Stimulated activated naive B cell treated with anti-CD40 and anti-IgM and Interleukin-4, amounts not matched to agents 10 μg/mL and 1 μg/mL and 100 μg/mL, for 72 hours (primary cell): ENCODE data around the gene LRRC8A.
"Not testable (repeated sequence)": the region's sequence is repeated elsewhere in the genome, so short reads cannot be mapped to it uniquely, and the experiment has no call there.

Experiments
- ATAC-seq, 2 donors: fragments of 150-1000 bp; cut with Tn5 transposase; replicated peaks; 2 replicates each; pipeline ENCODE4 v1.10.0; 2021; ENCODE audit warnings: moderate library complexity in 1 of 2
- DNase-seq: peaks from one replicate; pipeline ENCODE4 v3.0.0; 2021
- H3K27ac Mint-ChIP-seq: one replicate; pipeline ENCODE4 v1.8.0; 2022; ENCODE audit warnings: mild to moderate bottlenecking, mixed read lengths
- H3K27me3 Mint-ChIP-seq, 2 donors: one replicate each; pipeline ENCODE4 v1.8.0; 2022; ENCODE audit warnings: mixed read lengths in 2 of 2
- H3K36me3 Mint-ChIP-seq, 2 donors: one replicate each; pipeline ENCODE4 v1.8.0; 2022; ENCODE audit warnings: mixed read lengths in 2 of 2, mild to moderate bottlenecking in 1 of 2
- H3K4me1 Mint-ChIP-seq, 2 donors: one replicate each; pipeline ENCODE4 v1.8.0; 2022; ENCODE audit warnings: mixed read lengths in 2 of 2, mild to moderate bottlenecking in 1 of 2
- H3K4me3 Mint-ChIP-seq, 2 donors: one replicate each; pipeline ENCODE4 v1.8.0; 2022; ENCODE audit warnings: mild to moderate bottlenecking in 2 of 2, mixed read lengths in 2 of 2, moderate library complexity in 1 of 2
- H3K9me3 Mint-ChIP-seq, 2 donors: one replicate each; pipeline ENCODE4 v1.8.0; 2022; ENCODE audit warnings: mixed read lengths in 2 of 2, mild to moderate bottlenecking in 1 of 2

The LRRC8A gene

DNA sequence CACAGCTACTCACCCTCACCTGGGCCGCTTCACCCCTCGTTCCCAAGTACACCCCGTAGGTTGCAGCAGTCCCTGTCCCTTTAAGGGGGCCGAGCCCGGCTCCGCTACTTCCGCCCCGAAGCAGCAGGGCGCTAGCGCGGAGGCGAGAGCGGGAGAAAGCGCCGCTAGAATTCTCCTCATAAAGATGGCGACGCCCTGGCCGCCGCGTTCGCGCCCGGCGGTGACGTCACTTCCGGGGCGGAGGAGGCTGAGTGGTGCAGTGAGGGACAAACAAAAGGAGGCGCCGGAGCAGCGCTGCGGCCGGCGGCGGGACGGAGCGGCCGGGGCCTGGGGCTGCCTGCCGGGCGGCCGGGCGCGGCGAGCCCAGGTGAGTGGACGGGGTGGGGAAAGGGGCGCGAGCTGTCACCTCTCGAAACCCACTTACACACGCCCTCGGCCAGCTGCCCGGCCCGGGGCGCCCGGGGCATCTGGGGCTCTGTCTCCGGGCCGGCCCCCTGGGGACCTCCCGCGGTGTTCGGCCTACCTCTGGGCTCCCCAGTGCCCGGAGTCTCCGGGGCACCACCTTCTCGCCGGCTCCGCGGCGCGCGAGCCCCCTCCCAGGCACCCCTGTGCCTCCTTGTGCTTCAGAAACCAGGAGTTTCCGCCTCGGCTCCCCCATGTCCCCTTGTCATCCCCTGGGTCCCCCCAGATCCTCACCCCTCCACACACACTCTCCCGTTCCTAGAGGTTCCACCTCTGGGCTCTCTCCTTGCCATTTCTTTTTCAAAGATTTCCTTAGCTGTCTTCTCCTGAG, at the start of gene LRRC8A, which contains the start of gene KYAT1:
Gene LRRC8A, plus strand, starts transcription at position 250 of the 793 bp plus-strand sequence. CDS start 25,032 bp downstream, outside the sequence.
Gene KYAT1, minus strand, starts transcription at position 67 of the 793 bp plus-strand sequence. CDS start 36,545 bp downstream, outside the sequence.
- peak; percentile 97 for DNase-seq
- ATAC-seq: peak; percentile 94 to 96
- Mint-ChIP-seq H3K9me3 (no peaks in the 10 kb centered on the region), H3K27ac (peak within 1 kb of the TSS; percentile 96), H3K4me1 (peaks cover 26 to 38% of the 10 kb centered on the region in 2 donors), H3K4me3 (peak within 1 kb of the TSS; percentile 93 to 98), H3K27me3 (no peaks in the 10 kb centered on the region), H3K36me3 (peaks cover 2 to 18% of the 10 kb centered on the region in 2 donors)

DNA sequence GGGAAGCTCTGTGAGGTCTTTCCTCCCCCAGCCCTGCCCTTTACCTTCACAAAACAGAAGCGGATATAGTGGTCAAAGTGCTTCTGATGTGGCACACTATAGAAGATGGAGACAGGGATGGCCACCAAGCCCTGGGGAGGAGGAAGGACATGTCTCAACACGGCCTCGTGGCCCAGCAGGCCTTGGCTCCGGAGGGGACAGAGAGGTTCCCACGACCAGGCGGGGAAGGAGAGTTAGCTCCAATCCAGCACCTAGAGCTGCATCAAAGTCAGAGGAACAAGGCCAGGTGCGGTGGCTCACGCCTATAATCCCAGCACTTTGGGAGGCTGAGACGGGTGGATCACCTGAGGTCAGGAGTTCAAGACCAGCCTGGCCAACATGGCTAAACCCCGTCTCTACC, 48.2 kb upstream of the LRRC8A start:
- H3K9me3 Mint-ChIP-seq: no peaks in the 10 kb centered on the region
- H3K4me3 Mint-ChIP-seq: no peak overlapping the region

DNA sequence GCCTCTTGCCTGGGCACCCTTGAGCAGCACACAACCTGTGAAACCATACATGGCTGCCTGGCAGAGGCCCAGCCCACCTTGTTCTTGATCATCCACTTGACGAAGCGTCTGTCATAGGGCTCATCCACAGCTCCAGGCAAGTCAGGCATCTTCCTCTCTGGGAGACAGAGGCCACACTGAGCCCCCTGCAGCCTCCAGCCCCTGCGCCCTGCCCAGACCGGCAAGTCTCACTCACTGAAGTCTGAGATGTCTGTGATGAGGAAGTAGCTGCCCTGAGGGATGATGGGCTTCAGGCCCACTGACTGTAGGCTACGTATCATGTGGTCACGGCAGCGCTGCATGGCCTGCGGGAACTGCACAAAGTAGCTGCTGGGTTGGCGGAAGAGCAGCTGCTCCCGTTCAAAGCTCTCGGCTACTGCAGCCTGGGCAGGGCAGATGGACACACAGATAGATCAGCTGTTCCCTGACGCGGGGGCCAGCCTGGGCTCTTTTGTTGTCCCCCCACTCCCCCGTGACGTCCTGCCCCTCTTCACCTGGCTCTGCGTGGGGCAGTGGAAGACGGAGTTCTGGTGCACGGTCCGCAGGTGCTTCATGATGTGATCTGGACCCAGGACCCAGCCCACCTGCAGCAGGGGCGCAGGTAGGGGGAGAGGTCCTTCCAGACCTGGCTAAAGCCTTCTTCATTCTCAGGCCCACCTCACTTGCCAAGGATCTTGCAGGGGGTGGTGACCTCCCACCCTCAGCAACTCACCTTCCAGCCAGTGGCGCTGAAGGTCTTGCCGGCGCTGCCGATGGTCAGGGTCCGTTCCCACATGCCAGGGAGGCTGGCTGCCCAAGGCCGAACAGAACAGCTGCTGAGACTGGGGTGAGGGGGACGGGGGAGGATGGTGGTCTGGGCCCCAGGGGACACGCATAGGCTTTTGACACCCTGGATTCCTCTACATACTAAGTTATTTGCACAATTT, 46.4 kb upstream of the LRRC8A start:
- H3K4me1 Mint-ChIP-seq: no peaks in the 10 kb centered on the region
- peaks cover 31 to 49% of the 10 kb centered on the region in 2 donors for H3K36me3 Mint-ChIP-seq
- H3K4me3 Mint-ChIP-seq: no peak overlapping the region
- DNase-seq (no peak), ATAC-seq (no peak)
- H3K27ac Mint-ChIP-seq: no peak overlapping the region
- H3K27me3 Mint-ChIP-seq: no peaks in the 10 kb centered on the region
- no peaks in the 10 kb centered on the region for H3K9me3 Mint-ChIP-seq

More for the DNA sequence above, 48.2 kb upstream of the LRRC8A start:
- ATAC-seq (no peak), DNase-seq (no peak)
- Mint-ChIP-seq H3K4me1 (peaks cover 5 to 12% of the 10 kb centered on the region in 2 donors), H3K27ac (no peak overlapping the region), H3K36me3 (peaks cover 38 to 54% of the 10 kb centered on the region in 2 donors), H3K27me3 (no peaks in the 10 kb centered on the region)

DNA sequence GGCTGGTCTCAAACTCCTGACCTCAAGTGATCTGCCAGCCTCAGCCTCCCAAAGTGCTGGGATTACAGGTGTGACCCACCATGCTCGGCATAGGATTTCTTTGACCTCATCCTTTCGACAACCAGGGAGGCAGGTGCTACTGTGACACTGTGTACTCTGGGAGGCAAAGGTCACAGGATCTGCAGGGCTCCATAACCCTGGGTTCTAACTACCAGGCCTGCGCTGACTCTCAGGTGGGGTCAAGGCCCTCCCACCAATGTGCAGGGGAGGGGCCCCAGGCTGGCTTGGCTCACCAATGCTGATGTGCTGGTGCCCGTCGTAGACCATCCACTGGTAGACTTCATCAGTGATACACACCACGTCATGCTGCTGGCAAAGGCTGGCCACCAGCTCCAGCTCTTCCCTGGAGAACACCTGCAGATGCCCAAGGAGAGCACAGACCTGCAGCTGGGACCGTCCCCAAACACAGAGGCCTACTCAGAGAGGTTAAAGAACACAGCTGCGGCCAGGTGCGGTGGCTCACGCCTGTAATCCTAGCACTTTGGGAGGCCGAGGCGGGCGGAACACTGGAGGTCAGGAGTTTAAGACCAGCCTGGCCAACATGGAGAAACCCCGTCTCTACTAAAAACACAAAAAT, 45.3 kb upstream of the LRRC8A start:
- H3K4me3 Mint-ChIP-seq: no peak overlapping the region
- no peaks in the 10 kb centered on the region for H3K27me3 Mint-ChIP-seq
- no peaks in the 10 kb centered on the region for H3K9me3 Mint-ChIP-seq
- H3K4me1 Mint-ChIP-seq: no peaks in the 10 kb centered on the region
- H3K27ac Mint-ChIP-seq: no peak overlapping the region
- ATAC-seq (no peak), DNase-seq (no peak)
- peaks cover 31 to 49% of the 10 kb centered on the region in 2 donors for H3K36me3 Mint-ChIP-seq

DNA sequence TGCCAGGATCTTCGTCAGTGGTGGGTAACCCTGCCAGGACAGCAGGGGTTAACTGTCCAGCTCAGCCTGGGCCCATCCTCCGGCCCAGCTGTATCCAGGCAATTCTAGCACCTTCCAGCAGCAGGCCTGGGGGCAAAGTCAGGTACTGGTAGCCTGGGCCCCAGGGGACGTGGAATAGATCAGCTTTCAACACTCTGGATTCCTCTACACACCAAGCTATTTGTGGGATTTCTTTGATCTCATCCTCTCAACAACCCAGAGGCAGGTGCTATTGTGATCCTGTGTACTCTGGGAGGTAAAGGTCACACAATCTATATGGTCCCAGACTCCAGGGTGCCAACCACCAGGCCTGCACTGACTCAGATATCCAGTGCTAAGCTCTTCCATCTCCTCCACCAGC, 43.6 kb upstream of the LRRC8A start:
- ATAC-seq: no peak
- peaks cover 30 to 47% of the 10 kb centered on the region in 2 donors for H3K36me3 Mint-ChIP-seq
- H3K27me3 Mint-ChIP-seq: no peaks in the 10 kb centered on the region
- H3K27ac Mint-ChIP-seq: no peak overlapping the region
- no peak for DNase-seq
- H3K4me1 Mint-ChIP-seq: peaks cover 0 to 3% of the 10 kb centered on the region in 2 donors
- no peak overlapping the region for H3K4me3 Mint-ChIP-seq
- H3K9me3 Mint-ChIP-seq: no peaks in the 10 kb centered on the region

DNA sequence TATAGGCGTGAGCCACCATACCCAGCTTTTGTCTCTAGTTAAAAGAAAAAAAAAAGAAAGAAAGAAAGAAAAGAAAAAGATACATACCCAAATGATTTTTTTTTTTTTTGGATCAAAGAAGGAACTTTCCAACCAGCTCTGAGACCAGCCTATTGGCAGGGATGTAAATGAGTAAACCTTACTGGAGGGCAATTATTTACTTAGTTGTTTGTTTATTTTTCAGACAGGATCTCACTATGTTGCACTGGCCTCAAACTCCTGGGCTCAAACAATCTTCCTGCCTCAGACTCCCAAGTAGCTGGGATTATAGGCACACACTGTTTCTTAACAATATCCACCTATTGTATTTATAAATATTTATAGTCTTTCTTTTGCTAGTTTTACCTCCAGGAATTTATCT, 41.4 kb upstream of the LRRC8A start:
- no peak for DNase-seq
- no peaks in the 10 kb centered on the region for H3K27me3 Mint-ChIP-seq
- peaks cover 0 to 5% of the 10 kb centered on the region in 2 donors for H3K4me1 Mint-ChIP-seq
- peaks cover 21 to 33% of the 10 kb centered on the region in 2 donors for H3K36me3 Mint-ChIP-seq
- no peak overlapping the region for H3K4me3 Mint-ChIP-seq
- H3K9me3 Mint-ChIP-seq: no peaks in the 10 kb centered on the region
- no peak for ATAC-seq
- H3K27ac Mint-ChIP-seq: no peak overlapping the region

DNA sequence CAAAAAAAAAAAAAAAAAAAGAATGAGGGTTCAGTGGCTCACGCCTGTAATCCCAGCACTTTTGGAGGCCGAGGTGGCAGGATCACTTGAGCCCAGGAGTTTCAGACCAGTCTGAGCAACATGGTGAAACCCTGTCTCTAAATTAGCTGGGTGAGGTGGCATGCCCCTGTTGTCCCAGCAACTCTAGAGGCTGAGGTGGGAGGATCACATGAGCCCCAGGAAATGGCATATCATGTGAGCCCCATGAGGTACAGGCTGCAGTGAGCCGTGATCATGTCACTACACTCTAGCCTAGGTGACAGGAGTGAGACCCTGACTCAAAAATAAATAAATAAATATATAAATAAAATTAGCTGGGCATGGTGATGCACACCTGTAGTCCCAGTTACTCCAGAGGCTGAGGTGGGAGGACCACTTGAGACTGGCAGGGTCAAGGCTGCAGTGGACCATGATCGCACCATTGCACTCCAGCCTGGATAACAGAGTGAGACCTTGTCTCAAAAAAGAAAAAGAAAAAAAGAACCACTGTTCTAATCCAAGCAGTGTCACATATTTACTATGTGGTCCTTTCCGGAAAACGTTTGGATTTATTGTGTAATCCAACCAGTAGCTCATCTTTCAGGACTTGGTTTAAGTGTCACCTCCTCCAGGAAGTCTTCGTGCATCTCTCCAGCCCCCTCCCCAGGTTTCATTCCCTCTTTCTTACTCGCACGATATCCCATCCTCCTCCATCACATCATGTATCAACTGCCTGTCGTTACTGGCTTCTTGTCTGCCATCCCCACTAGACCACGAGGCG, 40.0 kb upstream of the LRRC8A start:
- DNase-seq (no peak), ATAC-seq (peak; percentile 36 to 58)
- Mint-ChIP-seq H3K27ac (no peak overlapping the region), H3K9me3 (no peaks in the 10 kb centered on the region), H3K4me1 (peaks cover 0 to 5% of the 10 kb centered on the region in 2 donors), H3K36me3 (peaks cover 17 to 23% of the 10 kb centered on the region in 2 donors), H3K27me3 (no peaks in the 10 kb centered on the region), H3K4me3 (no peak overlapping the region)

DNA sequence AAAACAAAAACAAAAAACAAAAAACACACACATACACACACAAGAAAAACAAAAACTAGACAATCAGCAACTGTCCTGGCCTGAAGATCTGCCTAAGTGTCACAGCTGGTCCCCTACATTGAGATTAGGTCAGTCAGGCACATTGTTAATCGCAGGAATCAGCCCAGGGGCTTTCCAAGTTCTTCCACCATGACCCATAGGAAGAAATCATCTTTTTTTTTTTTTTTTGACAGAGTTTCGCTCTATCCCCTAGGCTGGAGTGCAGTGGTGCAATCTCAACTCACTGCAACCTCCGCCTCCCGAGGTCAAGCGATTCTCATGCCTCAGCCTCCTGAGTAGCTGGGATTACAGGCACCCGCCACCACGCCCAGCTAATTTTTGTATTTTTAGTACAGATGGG, 38.8 kb upstream of the LRRC8A start:
- not testable (repeated sequence) for H3K4me3 Mint-ChIP-seq, H3K4me1 Mint-ChIP-seq, H3K9me3 Mint-ChIP-seq, H3K27me3 Mint-ChIP-seq, DNase-seq, ATAC-seq, H3K27ac Mint-ChIP-seq
- peaks cover 20 to 26% of the 10 kb centered on the region in 2 donors for H3K36me3 Mint-ChIP-seq

DNA sequence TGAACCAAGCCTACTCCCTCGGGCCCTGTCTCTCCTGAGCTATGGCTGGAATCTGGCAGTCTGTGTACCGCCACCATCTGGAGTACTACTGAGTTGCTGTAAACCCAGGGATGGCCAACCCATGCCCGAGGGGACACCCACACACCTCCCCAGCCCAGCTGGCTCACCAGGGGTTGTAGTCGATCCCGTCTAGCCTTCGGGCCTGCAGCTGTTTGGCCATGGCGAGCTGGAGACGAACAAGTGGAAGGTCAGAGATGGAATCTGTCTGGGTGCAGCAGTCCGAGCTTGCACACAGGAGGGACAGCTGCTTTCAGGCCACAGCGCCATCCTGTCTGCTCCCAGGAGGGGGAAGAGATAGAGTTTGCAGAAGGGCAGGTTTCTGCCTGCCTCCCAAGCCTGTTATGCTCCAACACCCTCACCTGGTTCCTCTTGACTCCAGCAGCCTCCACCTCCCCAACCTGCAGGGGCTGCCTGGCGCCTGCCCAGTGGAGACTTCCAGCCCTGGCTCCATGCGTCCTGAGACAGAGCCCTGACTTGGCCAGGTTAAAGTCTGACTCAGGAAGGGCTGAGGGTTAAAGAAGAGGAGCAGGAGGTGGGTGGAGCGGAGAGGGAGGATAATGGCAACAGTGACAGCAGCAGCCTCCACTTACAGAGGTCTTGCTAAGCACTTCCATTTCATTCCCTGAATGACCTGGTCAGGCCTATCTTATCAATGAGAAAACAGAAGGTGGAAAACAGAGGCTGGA, 36.6 kb upstream of the LRRC8A start:
- DNase-seq (no peak), ATAC-seq (no peak)
- Mint-ChIP-seq H3K36me3 (peaks cover 18 to 28% of the 10 kb centered on the region in 2 donors), H3K4me3 (no peak overlapping the region), H3K27me3 (no peaks in the 10 kb centered on the region), H3K4me1 (peaks cover 0 to 5% of the 10 kb centered on the region in 2 donors), H3K27ac (no peak overlapping the region), H3K9me3 (peaks cover 0 to under 1% of the 10 kb centered on the region in 2 donors)

DNA sequence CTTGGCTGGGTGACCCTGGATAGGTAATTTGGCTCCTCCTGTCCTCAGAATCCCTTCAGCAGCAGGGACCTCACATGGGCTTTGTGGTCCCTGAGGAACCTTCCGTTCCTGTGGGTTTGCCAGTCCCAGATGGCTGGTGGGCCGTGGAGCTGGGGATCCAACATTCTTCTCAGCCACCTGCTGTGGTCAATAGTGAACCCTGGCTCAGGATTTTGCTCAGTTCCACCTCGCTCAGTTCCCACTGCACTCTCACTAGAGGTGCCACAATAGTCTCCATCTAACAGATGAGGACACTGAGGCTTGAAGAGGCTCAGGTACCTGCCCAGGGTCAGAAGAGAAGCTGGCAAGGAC, 35.3 kb upstream of the LRRC8A start:
- Mint-ChIP-seq H3K27ac (no peak overlapping the region), H3K4me3 (no peak overlapping the region), H3K36me3 (peaks cover 31 to 41% of the 10 kb centered on the region in 2 donors), H3K9me3 (peaks cover 7 to 13% of the 10 kb centered on the region in 2 donors), H3K4me1 (peaks cover 0 to 5% of the 10 kb centered on the region in 2 donors), H3K27me3 (no peaks in the 10 kb centered on the region)
- ATAC-seq: no peak
- no peak for DNase-seq

DNA sequence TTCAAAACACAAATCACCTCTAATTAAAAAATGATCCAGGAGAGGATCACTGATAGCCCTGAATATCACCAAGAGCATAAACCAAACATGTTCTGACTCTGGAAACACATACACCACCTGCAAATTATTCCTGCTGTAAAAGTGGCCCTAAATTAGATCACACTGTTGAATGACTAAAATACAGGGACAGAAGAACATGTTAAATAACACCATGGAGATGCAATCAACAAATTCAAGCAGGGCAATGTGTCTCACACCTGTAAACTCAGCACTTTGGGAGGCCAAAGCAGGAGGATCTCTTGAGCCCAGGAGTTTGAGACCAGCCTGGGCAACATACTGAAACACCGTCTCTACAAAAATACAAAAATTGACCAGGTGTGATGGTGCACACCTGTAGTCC, 34.1 kb upstream of the LRRC8A start:
- peaks cover 25 to 35% of the 10 kb centered on the region in 2 donors for H3K36me3 Mint-ChIP-seq
- no peak overlapping the region for H3K27ac Mint-ChIP-seq
- no peak for DNase-seq
- H3K9me3 Mint-ChIP-seq: peaks cover 7 to 14% of the 10 kb centered on the region in 2 donors
- H3K4me3 Mint-ChIP-seq: no peak overlapping the region
- ATAC-seq: no peak
- H3K27me3 Mint-ChIP-seq: no peaks in the 10 kb centered on the region
- peaks cover 0 to 2% of the 10 kb centered on the region in 2 donors for H3K4me1 Mint-ChIP-seq

DNA sequence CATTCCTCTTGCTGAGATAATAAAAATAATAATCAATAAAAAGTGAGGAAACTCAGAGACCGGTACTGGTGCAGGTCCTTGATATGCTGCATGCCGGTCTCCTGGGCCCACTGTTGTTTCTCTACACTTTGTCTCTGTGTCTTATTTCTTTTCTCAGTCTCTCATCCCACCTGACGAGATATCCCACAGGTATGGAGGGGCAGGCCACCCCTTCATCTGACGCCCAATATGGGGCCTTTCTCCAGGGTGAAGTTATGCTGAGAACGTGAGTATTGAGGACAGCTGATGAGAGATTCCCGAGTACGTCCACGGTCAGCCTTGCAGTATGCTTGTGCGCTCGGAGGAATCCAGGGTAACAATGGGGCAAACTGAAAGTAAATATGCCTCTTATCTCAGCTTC, 30.9 kb upstream of the LRRC8A start:
- Mint-ChIP-seq H3K36me3 (peaks cover 23 to 29% of the 10 kb centered on the region in 2 donors), H3K9me3 (peaks cover 7 to 14% of the 10 kb centered on the region in 2 donors), H3K27ac (peak overlapping the region; percentile 57)
- not testable (repeated sequence) for DNase-seq, ATAC-seq, H3K4me3 Mint-ChIP-seq, H3K4me1 Mint-ChIP-seq, H3K27me3 Mint-ChIP-seq
